OCI-LY7 (cell line): ENCODE measurements around the gene CNOT9. TPM values are rescaled to one million over a fixed set of nuclear protein-coding genes. Genes with fewer than 3 reads are reported as not detected.

Experiments used
- small RNA-seq: library from RNA; depleted of rRNA; stranded (forward); fragments of <200 nt; gene quantifications from one replicate; pipeline ENCODE3, GENCODE V24; 2014
- total RNA-seq, 2 experiments: library from RNA; depleted of rRNA in 1 of 2; stranded (reverse); fragments of >200 nt in 1 of 2; shearing (Covaris generic) in 1 of 2; gene quantifications; 2 replicates each; pipeline ENCODE4 v1.2.3, GENCODE V29; 2014 to 2022

CNOT9 gene
- total RNA-seq, 2 experiments from 2014 or later = 71.6 to 94.2 TPM

Small RNAs within 50 kb of the gene (small RNA-seq; reads per million reads assigned to genes)
- not detected for gene RNU6-136P

Other genes starting within 250 kb of the CNOT9 start
- not detected in 2 replicates for gene CATIP, start 212.0 kb upstream of the CNOT9 start, total RNA-seq (2014; rRNA removed; shearing (Covaris generic))
- not detected in 2 replicates for gene CATIP, start 212.0 kb upstream of the CNOT9 start, total RNA-seq (2022)
- gene SLC11A1, start 186.6 kb upstream of the CNOT9 start, total RNA-seq (2014; rRNA removed; shearing (Covaris generic)) = 0.31 and 0.57 TPM in 2 replicates
- gene SLC11A1, start 186.6 kb upstream of the CNOT9 start, total RNA-seq (2022) = 0.59 and 0.78 TPM in 2 replicates
- gene CTDSP1, start 169.0 kb upstream of the CNOT9 start, total RNA-seq (2014; rRNA removed; shearing (Covaris generic)) = 74.0 and 95.3 TPM in 2 replicates
- 140 and 152 TPM in 2 replicates for gene CTDSP1, start 169.0 kb upstream of the CNOT9 start, total RNA-seq (2022)
- gene VIL1, start 149.7 kb upstream of the CNOT9 start, total RNA-seq (2014; rRNA removed; shearing (Covaris generic)) = 0.47 TPM in 1 of 2 replicates, not detected in the other
- not detected in 2 replicates for gene VIL1, start 149.7 kb upstream of the CNOT9 start, total RNA-seq (2022)
- 23.3 and 31.4 TPM in 2 replicates for gene USP37, start 488 bp upstream of the CNOT9 start, total RNA-seq (2014; rRNA removed; shearing (Covaris generic))
- 32.4 and 33.0 TPM in 2 replicates for gene USP37, start 488 bp upstream of the CNOT9 start, total RNA-seq (2022)
- 0.25 and 1.2 TPM in 2 replicates for gene PLCD4, start 39.1 kb downstream of the CNOT9 start, total RNA-seq (2014; rRNA removed; shearing (Covaris generic))
- 0.48 TPM in 1 of 2 replicates, not detected in the other for gene PLCD4, start 39.1 kb downstream of the CNOT9 start, total RNA-seq (2022)
- gene ZNF142, start 90.8 kb downstream of the CNOT9 start, total RNA-seq (2014; rRNA removed; shearing (Covaris generic)) = 29.9 and 37.6 TPM in 2 replicates
- gene ZNF142, start 90.8 kb downstream of the CNOT9 start, total RNA-seq (2022) = 61.3 and 62.5 TPM in 2 replicates
- 48.0 and 57.3 TPM in 2 replicates for gene BCS1L, start 90.8 kb downstream of the CNOT9 start, total RNA-seq (2014; rRNA removed; shearing (Covaris generic))
- gene BCS1L, start 90.8 kb downstream of the CNOT9 start, total RNA-seq (2022) = 54.9 and 60.8 TPM in 2 replicates
- 25.5 and 25.8 TPM in 2 replicates for gene RNF25, start 103.2 kb downstream of the CNOT9 start, total RNA-seq (2014; rRNA removed; shearing (Covaris generic))
- 24.0 and 25.7 TPM in 2 replicates for gene RNF25, start 103.2 kb downstream of the CNOT9 start, total RNA-seq (2022)
- 9.7 and 13.4 TPM in 2 replicates for gene STK36, start 103.2 kb downstream of the CNOT9 start, total RNA-seq (2014; rRNA removed; shearing (Covaris generic))
- gene STK36, start 103.2 kb downstream of the CNOT9 start, total RNA-seq (2022) = 21.1 and 25.4 TPM in 2 replicates
- 27.7 and 38.2 TPM in 2 replicates for gene TTLL4, start 142.0 kb downstream of the CNOT9 start, total RNA-seq (2014; rRNA removed; shearing (Covaris generic))
- 67.1 and 68.0 TPM in 2 replicates for gene TTLL4, start 142.0 kb downstream of the CNOT9 start, total RNA-seq (2022)
- 0.15 TPM in 1 of 2 replicates, not detected in the other for gene CYP27A1, start 213.3 kb downstream of the CNOT9 start, total RNA-seq (2014; rRNA removed; shearing (Covaris generic))
- 0.23 TPM in 1 of 2 replicates, not detected in the other for gene CYP27A1, start 213.3 kb downstream of the CNOT9 start, total RNA-seq (2022)